ENCODE data around the gene DPP3. TPM values are rescaled to one million over a fixed set of nuclear protein-coding genes. Genes with fewer than 3 reads are reported as not detected.
"Not testable (repeated sequence)": the region's sequence is repeated elsewhere in the genome, so short reads cannot be mapped to it uniquely, and the experiment has no call there.

The DPP3 gene
- total and polyA plus RNA-seq, 7 experiments from 2014 or later = 15.8 to 75.7 (median 19.4) TPM

DNA sequence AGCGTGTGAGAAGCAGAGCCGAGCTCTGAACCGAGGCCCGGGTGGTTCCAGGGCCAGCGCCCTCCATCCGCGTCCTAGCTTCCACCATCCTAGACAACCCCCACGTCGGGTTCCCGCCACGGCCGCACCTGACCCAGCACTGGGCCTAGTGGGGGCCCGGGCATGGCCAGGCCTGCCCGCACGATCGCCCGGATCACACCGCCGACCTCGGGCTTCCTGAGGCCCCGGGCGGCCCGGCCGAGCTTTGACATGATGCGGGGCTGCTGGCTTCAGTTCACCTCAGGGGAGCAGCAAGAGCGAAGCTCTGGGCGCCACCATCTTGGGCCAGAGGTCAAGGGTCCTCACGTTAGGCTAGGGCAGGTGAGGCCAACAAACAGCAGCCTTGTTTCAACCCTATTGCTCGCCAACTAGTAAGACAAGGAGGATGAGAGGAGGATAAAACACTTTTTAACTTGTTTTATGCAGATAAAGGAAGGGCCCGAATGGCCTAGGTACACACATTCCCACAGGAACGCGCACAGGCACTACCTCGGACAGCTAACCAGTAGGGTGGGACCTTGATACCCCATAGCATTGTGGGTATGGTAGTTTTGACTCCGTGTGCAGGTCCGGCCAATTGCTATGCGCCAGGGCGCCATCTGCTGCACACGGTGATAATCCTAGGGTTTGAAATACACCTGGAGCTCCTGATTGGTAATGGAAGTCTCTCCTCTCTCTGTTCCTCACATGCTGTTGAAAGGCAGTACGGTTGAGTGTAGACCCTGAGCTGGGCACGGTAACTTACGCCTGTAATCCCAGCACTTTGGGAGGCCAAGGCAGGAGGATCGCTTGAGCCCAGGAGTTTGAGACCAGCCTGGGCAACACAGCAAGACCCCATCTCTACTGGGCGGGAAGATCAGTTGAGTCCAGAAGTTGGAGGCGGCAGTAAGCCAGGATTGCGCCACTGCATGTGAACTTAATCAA, 41.4 kb upstream of the DPP3 start, which contains the start of gene MRPL11:
Gene MRPL11 (minus strand): TSS at position 345 of the 963 bp plus-strand sequence. CDS start 94 bp downstream, at position 251.
- H3K4me1 ChIP-seq (ENCODE audit: control insufficient read depth in 2 of 2, insufficient read depth in 2 of 2, low read length in 2 of 2) = peaks cover 4 to 5% of the 10 kb centered on the region in 2 donors
- Mint-ChIP-seq H3K4me1 (peaks cover 7 to 13% (median 11%) of the 10 kb centered on the region in 7 donors), H3K9me3 (peaks cover 3 to 12% (median 7%) of the 10 kb centered on the region in 11 donors), H3K4me3 (peak within 1 kb of the TSS; percentile 83 to 96 (median 90)), H3K27me3 (peaks cover 0 to 7% (median 0%) of the 10 kb centered on the region in 5 donors), H3K27ac (peak within 1 kb of the TSS; percentile 84 to 99 (median 94)), H3K36me3 (peaks cover 5 to 24% (median 6%) of the 10 kb centered on the region in 5 donors)
- peak within 1 kb of the TSS; percentile 84 for H3K27ac ChIP-seq (ENCODE audit: low read depth, low read length)
- POLR2A ChIA-PET = interaction anchor here (0.6 to 1.7 kb wide), 13 partner anchors 17 to 410 kb away, joined by 3 to 12 read pairs (median 5); partner anchors contain the start of genes CD248, DPP3, NPAS4 and PELI3
- H3K9me3 ChIP-seq (ENCODE audit: control insufficient read depth in 2 of 3, low read length in 3 of 3) = peaks cover 0 to 8% (median 0%) of the 10 kb centered on the region in 3 experiments
- peaks cover 0 to 25% (median 6%) of the 10 kb centered on the region in 3 experiments for H3K36me3 ChIP-seq (ENCODE audit: control insufficient read depth in 2 of 3, insufficient read depth in 3 of 3, low read length in 3 of 3)
- DNase-seq (peak; percentile 74 to 93 (median 90)), ATAC-seq (peak; percentile 100)
- CTCF ChIA-PET = interaction anchor here (0.6 to 2.1 kb wide), 16 partner anchors 10 to 358 kb away, joined by 3 to 12 read pairs (median 4); partner anchors contain the start of genes BRMS1, DPP3, NPAS4 and PELI3
- intact Hi-C loops (cut with micrococcal nuclease) = loop anchor here (1.0 to 5.0 kb wide), 16 partner anchors 17 to 405 kb away; partner anchors contain the start of genes DPP3 (in 2 of the 2), NPAS4 (in 2 of the 2), PELI3 (in 2 of the 2) and SLC29A2 (in 2 of the 2)
- peak within 1 kb of the TSS; percentile 86 for H3K4me3 ChIP-seq (ENCODE audit: low read length)
- H3K27me3 ChIP-seq (ENCODE audit: control insufficient read depth in 2 of 2, insufficient read depth in 2 of 2, low read length in 2 of 2) = no peaks in the 10 kb centered on the region

DNA sequence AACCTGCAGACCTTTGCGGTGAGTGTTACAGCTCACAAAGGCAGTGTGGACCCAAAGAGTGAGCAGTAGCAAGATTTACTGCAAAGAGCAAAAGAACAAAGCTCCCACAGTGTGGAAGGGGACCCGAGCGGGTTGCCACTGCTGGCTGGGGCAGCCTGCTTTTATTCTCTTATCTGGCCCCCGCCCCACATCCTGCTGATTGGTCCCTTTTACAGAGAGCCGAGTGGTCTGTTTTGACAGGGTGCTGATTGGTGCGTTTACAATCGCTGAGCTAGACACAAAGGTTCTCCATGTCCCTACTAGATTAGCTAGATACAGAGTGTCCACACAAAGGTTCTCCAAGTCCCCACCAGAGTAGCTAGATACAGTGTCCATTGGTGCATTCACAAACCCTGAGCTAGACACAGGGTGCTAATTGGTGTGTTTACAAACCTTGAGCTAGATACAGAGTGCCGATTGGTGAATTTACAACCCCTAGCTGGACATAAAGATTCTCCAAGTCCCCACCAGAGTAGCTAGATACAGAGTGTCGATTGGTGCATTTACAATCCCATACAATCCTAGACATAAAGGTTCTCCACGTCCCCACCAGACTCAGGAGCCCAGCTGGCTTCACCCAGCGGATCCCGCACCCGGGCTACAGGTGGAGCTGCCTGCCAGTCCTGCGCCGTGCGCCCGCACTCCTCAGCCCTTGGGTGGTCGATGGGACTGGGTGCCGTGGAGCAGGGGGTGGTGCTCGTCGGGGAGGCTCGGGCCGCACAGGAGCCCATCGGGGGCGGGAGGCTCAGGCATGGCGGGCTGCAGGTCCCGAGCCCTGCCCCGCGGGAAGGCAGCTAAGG, 39.9 kb upstream of the DPP3 start:
- DNase-seq; H3K27me3 ChIP-seq (ENCODE audit: control insufficient read depth in 2 of 2, insufficient read depth in 2 of 2, low read length in 2 of 2); intact Hi-C loops (cut with micrococcal nuclease); H3K4me1 ChIP-seq (ENCODE audit: control insufficient read depth in 2 of 2, insufficient read depth in 2 of 2, low read length in 2 of 2); H3K9me3 ChIP-seq (ENCODE audit: control insufficient read depth in 2 of 3, low read length in 3 of 3); POLR2A ChIA-PET; H3K4me3 Mint-ChIP-seq; H3K4me3 ChIP-seq (ENCODE audit: low read length); H3K27me3 Mint-ChIP-seq; ATAC-seq; H3K27ac Mint-ChIP-seq; H3K27ac ChIP-seq (ENCODE audit: low read depth, low read length): not testable (repeated sequence)
- peaks cover 3 to 18% (median 9%) of the 10 kb centered on the region in 11 donors for H3K9me3 Mint-ChIP-seq
- CTCF ChIA-PET = interaction anchor here (0.8 to 2.1 kb wide), 3 partner anchors 15 to 39 kb away, joined by 3 to 12 read pairs (median 12); partner anchors contain the start of genes DPP3 and PELI3
- peaks cover 0 to 19% (median 6%) of the 10 kb centered on the region in 3 experiments for H3K36me3 ChIP-seq (ENCODE audit: control insufficient read depth in 2 of 3, insufficient read depth in 3 of 3, low read length in 3 of 3)
- H3K4me1 Mint-ChIP-seq = peaks cover 7 to 13% (median 11%) of the 10 kb centered on the region in 7 donors
- peaks cover 0 to 19% (median 4%) of the 10 kb centered on the region in 5 donors for H3K36me3 Mint-ChIP-seq

DNA sequence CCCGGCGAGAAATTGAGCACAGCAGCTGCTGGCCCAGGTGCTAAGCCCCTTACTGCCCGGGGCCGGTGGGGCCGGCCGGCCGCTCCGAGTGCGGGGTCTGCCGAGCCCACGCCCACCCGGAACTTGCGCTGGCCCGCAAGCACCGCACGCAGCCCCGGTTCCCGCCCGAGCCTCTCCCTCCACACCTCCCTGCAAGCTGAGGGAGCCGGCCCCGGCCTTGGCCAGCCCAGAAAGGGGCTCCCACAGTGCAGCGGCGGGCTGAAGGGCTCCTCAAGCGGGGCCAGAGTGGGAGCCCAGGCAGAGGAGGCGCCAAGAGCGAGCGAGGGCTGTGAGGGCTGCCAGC, 39.3 kb upstream of the DPP3 start:
- intact Hi-C loops (cut with micrococcal nuclease); H3K4me3 Mint-ChIP-seq; H3K27ac Mint-ChIP-seq; DNase-seq; H3K4me3 ChIP-seq (ENCODE audit: low read length); ATAC-seq; H3K4me1 ChIP-seq (ENCODE audit: control insufficient read depth in 2 of 2, insufficient read depth in 2 of 2, low read length in 2 of 2); CTCF ChIA-PET; H3K27ac ChIP-seq (ENCODE audit: low read depth, low read length); H3K9me3 ChIP-seq (ENCODE audit: control insufficient read depth in 2 of 3, low read length in 3 of 3); H3K27me3 Mint-ChIP-seq; H3K27me3 ChIP-seq (ENCODE audit: control insufficient read depth in 2 of 2, insufficient read depth in 2 of 2, low read length in 2 of 2): not testable (repeated sequence)
- POLR2A ChIA-PET = interaction anchor here (0.6 kb wide), 1 partner anchor 77 kb away, joined by 4 read pairs; no protein-coding TSS in a partner anchor
- Mint-ChIP-seq H3K9me3 (peaks cover 3 to 18% (median 9%) of the 10 kb centered on the region in 11 donors), H3K4me1 (peaks cover 7 to 13% (median 11%) of the 10 kb centered on the region in 7 donors), H3K36me3 (peaks cover 0 to 14% (median 4%) of the 10 kb centered on the region in 5 donors)
- peaks cover 0 to 13% (median 6%) of the 10 kb centered on the region in 3 experiments for H3K36me3 ChIP-seq (ENCODE audit: control insufficient read depth in 2 of 3, insufficient read depth in 3 of 3, low read length in 3 of 3)

DNA sequence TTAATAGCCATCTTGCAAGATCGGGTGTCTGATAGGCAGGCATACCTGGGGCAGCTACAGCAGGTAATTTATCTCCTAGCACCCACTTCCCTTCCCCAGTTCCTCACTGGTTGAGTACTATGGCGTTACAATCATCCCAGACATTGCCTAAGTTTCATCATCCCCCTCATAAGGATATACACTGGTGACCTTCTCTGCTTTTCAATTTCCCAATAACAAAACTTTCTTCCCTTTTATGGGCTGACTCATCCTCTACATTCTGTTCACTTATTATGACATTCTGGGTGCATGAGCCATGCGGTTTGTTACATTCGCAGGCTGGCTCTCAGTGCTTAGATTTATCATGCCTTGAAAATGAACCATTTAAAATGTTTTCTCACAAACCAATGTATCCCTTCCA, 36.6 kb upstream of the DPP3 start:
- Histone ChIP-seq H3K27ac (ENCODE audit: low read depth, low read length) (no peak overlapping the region), H3K9me3 (ENCODE audit: control insufficient read depth in 2 of 3, low read length in 3 of 3) (peaks cover 0 to 8% (median 0%) of the 10 kb centered on the region in 3 experiments), H3K4me1 (ENCODE audit: control insufficient read depth in 2 of 2, insufficient read depth in 2 of 2, low read length in 2 of 2) (no peaks in the 10 kb centered on the region), H3K4me3 (ENCODE audit: low read length) (no peak overlapping the region), H3K36me3 (ENCODE audit: control insufficient read depth in 2 of 3, insufficient read depth in 3 of 3, low read length in 3 of 3) (no peaks in the 10 kb centered on the region), H3K27me3 (ENCODE audit: control insufficient read depth in 2 of 2, insufficient read depth in 2 of 2, low read length in 2 of 2) (no peaks in the 10 kb centered on the region)
- Mint-ChIP-seq H3K27me3 (peaks cover 0 to 14% (median 2%) of the 10 kb centered on the region in 5 donors), H3K27ac (no peak overlapping the region), H3K4me3 (no peak overlapping the region), H3K4me1 (peaks cover 0 to 4% (median 0%) of the 10 kb centered on the region in 7 donors), H3K9me3 (peaks cover 3 to 18% (median 10%) of the 10 kb centered on the region in 11 donors), H3K36me3 (peaks cover 0 to 5% (median 3%) of the 10 kb centered on the region in 5 donors)
- ATAC-seq (peak; percentile 19), DNase-seq (no peak)
- POLR2A ChIA-PET = no interaction called here
- CTCF ChIA-PET = no interaction called here
- intact Hi-C loops (cut with micrococcal nuclease) = no loop called here

DNA sequence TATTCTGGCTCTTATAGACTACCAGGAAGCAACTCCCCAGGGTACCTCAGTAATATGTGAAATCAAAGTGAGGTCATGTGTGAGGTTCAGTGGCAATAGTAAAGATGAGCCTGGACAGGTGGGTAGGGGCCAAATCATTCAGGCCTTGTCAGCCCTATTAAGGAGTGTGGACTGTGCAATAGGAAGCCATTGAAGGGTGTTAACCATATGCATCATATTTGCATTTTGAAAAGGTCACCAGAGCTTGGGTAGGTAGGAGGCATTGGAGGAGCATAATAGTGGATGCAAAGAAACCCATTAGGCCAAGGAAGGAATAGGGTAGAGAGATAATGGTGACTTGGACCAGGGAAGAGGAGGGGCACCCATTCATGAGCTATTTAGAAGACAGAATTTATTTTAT, 33.2 kb upstream of the DPP3 start:
- peaks cover 3 to 14% (median 5%) of the 10 kb centered on the region in 5 donors for H3K27me3 Mint-ChIP-seq
- POLR2A ChIA-PET = no interaction called here

More for the DNA sequence above, 33.2 kb upstream of the DPP3 start:
- no peak for ATAC-seq
- Histone ChIP-seq H3K27ac (ENCODE audit: low read depth, low read length) (no peak overlapping the region), H3K27me3 (ENCODE audit: control insufficient read depth in 2 of 2, insufficient read depth in 2 of 2, low read length in 2 of 2) (no peaks in the 10 kb centered on the region), H3K9me3 (ENCODE audit: control insufficient read depth in 2 of 3, low read length in 3 of 3) (peaks cover 0 to 8% (median 0%) of the 10 kb centered on the region in 3 experiments), H3K4me1 (ENCODE audit: control insufficient read depth in 2 of 2, insufficient read depth in 2 of 2, low read length in 2 of 2) (no peaks in the 10 kb centered on the region), H3K36me3 (ENCODE audit: control insufficient read depth in 2 of 3, insufficient read depth in 3 of 3, low read length in 3 of 3) (no peaks in the 10 kb centered on the region), H3K4me3 (ENCODE audit: low read length) (no peak overlapping the region)
- Mint-ChIP-seq H3K4me1 (peaks cover 0 to 3% (median 0%) of the 10 kb centered on the region in 7 donors), H3K27ac (no peak overlapping the region), H3K36me3 (peaks cover 0 to 5% (median 3%) of the 10 kb centered on the region in 5 donors), H3K4me3 (no peak overlapping the region), H3K9me3 (peaks cover 3 to 18% (median 10%) of the 10 kb centered on the region in 11 donors)
- no peak for DNase-seq
- intact Hi-C loops (cut with micrococcal nuclease) = no loop called here
- CTCF ChIA-PET = interaction anchor here (0.6 to 0.7 kb wide), 3 partner anchors 25 to 866 kb away, joined by 3 read pairs; no protein-coding TSS in a partner anchor
